MCF 10A (cell line): Measurements from ENCODE around the gene SIGLEC1. TPM values are rescaled to one million over a fixed set of nuclear protein-coding genes. Genes with fewer than 3 reads are reported as not detected.

ENCODE experiments used
- BruUV-seq: library from RNA; stranded (reverse); fragments of 400-500 nt; replicated peaks from 2 replicates; lab custom pipeline; 2021; lab: Mats Ljungman, UMichigan
- CTCF ChIA-PET: fragments of 300-600 bp; sonication (Branson Sonifier 250); formaldehyde crosslinking; extraction: SDS; loops from one replicate; lab custom pipeline; 2021; ENCODE audit warnings: antibody characterized with exemption, inconsistent platforms; lab: Yijun Ruan, JAX
- POLR2A ChIA-PET: fragments of 300-600, 350-650 bp; sonication (Branson Sonifier 250); formaldehyde crosslinking; extraction: SDS; loops from one replicate; lab custom pipeline; 2020; ENCODE audit warnings: antibody characterized with exemption, inconsistent platforms; lab: Yijun Ruan, JAX
- DNase-seq: peaks from one replicate; pipeline ENCODE4 v3.0.0-alpha.2; 2018; ENCODE audit not compliant: unreplicated experiment
- H3K27ac Mint-ChIP-seq: one replicate; pipeline ENCODE4 v1.8.0; 2022; ENCODE audit warnings: mild to moderate bottlenecking, low read depth, mixed read lengths; ENCODE audit not compliant: unreplicated experiment
- H3K27me3 Mint-ChIP-seq: one replicate; pipeline ENCODE4 v1.8.0; 2022; ENCODE audit warnings: mixed read lengths; ENCODE audit not compliant: insufficient read depth, unreplicated experiment
- H3K36me3 Mint-ChIP-seq: one replicate; pipeline ENCODE4 v1.8.0; 2022; ENCODE audit warnings: mild to moderate bottlenecking, moderate library complexity, mixed read lengths; ENCODE audit not compliant: insufficient read depth, unreplicated experiment
- H3K4me1 Mint-ChIP-seq: one replicate; pipeline ENCODE4 v1.8.0; 2022; ENCODE audit warnings: mixed read lengths; ENCODE audit not compliant: insufficient read depth, unreplicated experiment
- H3K4me3 Mint-ChIP-seq: one replicate; pipeline ENCODE4 v1.8.0; 2022; ENCODE audit warnings: mild to moderate bottlenecking, moderate library complexity, mixed read lengths; ENCODE audit not compliant: unreplicated experiment
- H3K9me3 Mint-ChIP-seq: one replicate; pipeline ENCODE4 v1.8.0; 2022; ENCODE audit warnings: mixed read lengths; ENCODE audit not compliant: unreplicated experiment
- CTCF ChIP-seq: fragments of 200-600 bp; IDR thresholded peaks from one replicate; pipeline ENCODE4 v1.8.0; 2022; ENCODE audit warnings: antibody characterized with exemption, mild to moderate bottlenecking; ENCODE audit not compliant: unreplicated experiment
- intact Hi-C: fragments of 100-400 bp; cut with micrococcal nuclease; formaldehyde crosslinking; loops from 2 replicates; pipeline ENCODE4 v1.14.1; 2022
- total RNA-seq: library from RNA; stranded (reverse); gene quantifications from 2 replicates; pipeline ENCODE4 v1.2.3, GENCODE V29; 2022

Gene SIGLEC1
- total RNA-seq, 1 experiment from 2014 or later, result not detected

GRCh38 chr20:3667434-3668037 is 44.9 kb downstream of the SIGLEC1 start:
- Mint-ChIP-seq H3K27me3 (peaks cover 47% of the 10 kb centered on the region), H3K9me3 (no peaks in the 10 kb centered on the region), H3K36me3 (no peaks in the 10 kb centered on the region), H3K27ac (no peak overlapping the region), H3K4me3 (no peak overlapping the region), H3K4me1 (no peaks in the 10 kb centered on the region)
- DNase-seq, result no peak
- ChIA-PET CTCF (interaction anchor here (0.8 to 1.5 kb wide), 3 partner anchors 10 to 43 kb away, joined by 3 to 13 read pairs (median 4); no protein-coding TSS in a partner anchor), POLR2A (no interaction called here)
- TF ChIP-seq CTCF, result no peak
- no TSS peak for BruUV-seq
- intact Hi-C loops, result no loop called here

GRCh38 chr20:3663858-3664257 is 48.5 kb downstream of the SIGLEC1 start:
- H3K36me3 Mint-ChIP-seq, result no peaks in the 10 kb centered on the region
- no peak overlapping the region for H3K27ac Mint-ChIP-seq
- POLR2A ChIA-PET, result no interaction called here
- H3K4me3 Mint-ChIP-seq, result no peak overlapping the region
- intact Hi-C loops, result no loop called here
- no peak for DNase-seq
- no TSS peak for BruUV-seq
- H3K4me1 Mint-ChIP-seq, result peaks cover 3% of the 10 kb centered on the region
- CTCF ChIA-PET, result interaction anchor here (0.6 kb wide), 1 partner anchor 553 kb away, joined by 3 read pairs; no protein-coding TSS in a partner anchor
- no peak for TF ChIP-seq CTCF
- H3K27me3 Mint-ChIP-seq, result peaks cover 57% of the 10 kb centered on the region
- no peaks in the 10 kb centered on the region for H3K9me3 Mint-ChIP-seq

- peaks cover 6% of the 10 kb centered on the region for H3K4me1 Mint-ChIP-seq
- ChIA-PET CTCF (no interaction called here), POLR2A (no interaction called here)
- DNase-seq, result no peak
- intact Hi-C loops, result no loop called here
- no peaks in the 10 kb centered on the region for H3K9me3 Mint-ChIP-seq
- H3K27me3 Mint-ChIP-seq, result peaks cover 63% of the 10 kb centered on the region
- H3K4me3 Mint-ChIP-seq, result no peak within 1 kb of the TSS
- no peak for TF ChIP-seq CTCF
- H3K36me3 Mint-ChIP-seq, result no peaks in the 10 kb centered on the region
- no TSS peak for BruUV-seq
- no peak within 1 kb of the TSS for H3K27ac Mint-ChIP-seq
Measured at GRCh38 chr20:3663031-3663701, 49.2 kb downstream of the SIGLEC1 start, which contains the start of gene GFRA4. TSS of gene GFRA4 (minus strand) at chr20:3663399. CDS start at chr20:3663399, 0 bp downstream.

Other genes starting within 250 kb of the SIGLEC1 start
- 29.7 and 34.7 TPM in 2 replicates for gene ATRN, start 241.6 kb downstream of the SIGLEC1 start, total RNA-seq
- gene GFRA4, start 49.2 kb downstream of the SIGLEC1 start, total RNA-seq, result not detected in 2 replicates
- gene ADAM33, start 30.6 kb downstream of the SIGLEC1 start, total RNA-seq, result not detected in 2 replicates
- gene HSPA12B, start 20.1 kb upstream of the SIGLEC1 start, total RNA-seq, result not detected in 2 replicates
- gene ADISSP, start 55.2 kb upstream of the SIGLEC1 start, total RNA-seq, result 37.8 and 58.8 TPM in 2 replicates
- 0.32 TPM in 1 of 2 replicates, not detected in the other for gene SPEF1, start 68.8 kb upstream of the SIGLEC1 start, total RNA-seq
- gene CENPB, start 74.1 kb upstream of the SIGLEC1 start, total RNA-seq, result 51.5 and 54.8 TPM in 2 replicates
- gene CDC25B, start 83.7 kb upstream of the SIGLEC1 start, total RNA-seq, result 134 and 137 TPM in 2 replicates
- 15.8 and 19.2 TPM in 2 replicates for gene AP5S1, start 107.9 kb upstream of the SIGLEC1 start, total RNA-seq
- 31.7 and 39.7 TPM in 2 replicates for gene MAVS, start 134.2 kb upstream of the SIGLEC1 start, total RNA-seq
- 29.2 and 32.8 TPM in 2 replicates for gene PANK2, start 176.8 kb upstream of the SIGLEC1 start, total RNA-seq